Endothelial cell of umbilical vein (primary cell): ENCODE results near the gene MCRIP1. TPM values are rescaled to one million over a fixed set of nuclear protein-coding genes. Genes with fewer than 3 reads are reported as not detected.

Experiments used
- BruUV-seq: library from RNA; stranded (reverse); fragments of 400-500 nt; replicated peaks from 2 replicates; lab custom pipeline; 2021; lab: Mats Ljungman, UMichigan
- CTCF ChIA-PET: fragments of 300-600, 350-600 bp; sonication (Branson Sonifier 250); formaldehyde crosslinking; loops from one replicate; lab custom pipeline; 2021; ENCODE audit warnings: antibody characterized with exemption, inconsistent platforms; lab: Charles Lee
- POLR2A ChIA-PET: fragments of 300-600, 350-600 bp; sonication (Branson Sonifier 250); formaldehyde crosslinking; loops from one replicate; lab custom pipeline; 2021; ENCODE audit warnings: antibody characterized with exemption, inconsistent platforms; lab: Charles Lee
- DNase-seq: peaks from one replicate; pipeline ENCODE4 v3.0.0-alpha.2; 2011; ENCODE audit warnings: low read depth, low spot score
- FAIRE-seq: peaks from 2 replicates; lab custom pipeline; 2011; peaks lifted over from hg19 to GRCh38; lab: Jason Lieb, UNC
- H2AFZ ChIP-seq: 2 replicates; pipeline ENCODE4 v1.6.0; 2012; ENCODE audit warnings: low read depth, low read length, control low read depth, inconsistent platforms
- H3K27ac ChIP-seq: 2 replicates; pipeline ENCODE4 v1.5.1; 2011; ENCODE audit warnings: low read depth, mild to moderate bottlenecking, control low read depth, low read length, moderate library complexity; ENCODE audit not compliant: insufficient read depth
- H3K27me3 ChIP-seq, 2 experiments: 2 replicates each; pipeline versions ENCODE4 v1.6.0 to v1.6.1; 2011; ENCODE audit warnings: low read length in 2 of 2, mixed read lengths in 1 of 2; ENCODE audit not compliant: control insufficient read depth in 2 of 2, insufficient read depth in 2 of 2
- H3K36me3 ChIP-seq, 2 experiments: 2 replicates in 1 of 2; 3 replicates in 1 of 2; pipeline ENCODE4 v1.5.1; 2011; ENCODE audit warnings: low read length in 2 of 2, mild to moderate bottlenecking in 1 of 2, moderate library complexity in 1 of 2; ENCODE audit not compliant: control insufficient read depth in 2 of 2, insufficient read depth in 2 of 2; ENCODE audit errors: extremely low read depth in 1 of 2
- H3K4me1 ChIP-seq: 3 replicates; pipeline ENCODE4 v1.5.1; 2011; ENCODE audit warnings: mild to moderate bottlenecking, low read length; ENCODE audit not compliant: control insufficient read depth, insufficient read depth; ENCODE audit errors: extremely low read depth
- H3K4me2 ChIP-seq: 2 replicates; pipeline ENCODE4 v1.6.1; 2011; ENCODE audit warnings: low read length, control low read depth, mixed read lengths; ENCODE audit not compliant: insufficient read depth
- H3K4me3 ChIP-seq, 3 experiments: fragments of 200-600 bp in 1 of 3; sonication (generic), shearing (Covaris generic) in 1 of 3; replicated peaks in 1 of 3; 2 replicates each; pipeline ENCODE4 v1.5.1; 2011 to 2016; ENCODE audit warnings: control low read depth in 3 of 3, low read length in 3 of 3, mild to moderate bottlenecking in 2 of 3, inconsistent platforms in 1 of 3, low read depth in 1 of 3, moderate library complexity in 1 of 3; ENCODE audit not compliant: insufficient read depth in 1 of 3
- H3K79me2 ChIP-seq: 2 replicates; pipeline ENCODE4 v1.6.0; 2012; ENCODE audit warnings: low read length, inconsistent platforms; ENCODE audit not compliant: control insufficient read depth, insufficient read depth
- H3K9ac ChIP-seq: replicated peaks from 2 replicates; pipeline ENCODE3; 2011; ENCODE audit warnings: low read length, control low read depth; ENCODE audit not compliant: insufficient read depth; ENCODE audit errors: extremely low read depth
- H3K9me1 ChIP-seq: replicated peaks from 3 replicates; pipeline ENCODE4 v1.6.0; 2011; ENCODE audit warnings: mild to moderate bottlenecking, low read length; ENCODE audit not compliant: control insufficient read depth, insufficient read depth; ENCODE audit errors: extremely low read depth
- H3K9me3 ChIP-seq: replicated peaks from 2 replicates; pipeline ENCODE4 v1.5.1; 2012; ENCODE audit warnings: low read length, inconsistent platforms; ENCODE audit not compliant: control insufficient read depth, insufficient read depth
- H4K20me1 ChIP-seq: replicated peaks from 2 replicates; pipeline ENCODE3; 2011; ENCODE audit warnings: mild to moderate bottlenecking, low read length; ENCODE audit not compliant: control insufficient read depth, insufficient read depth; ENCODE audit errors: extremely low read depth
- CTCF ChIP-seq, 2 donors: IDR thresholded peaks; 1 replicate in 1 of 2; 2 replicates in 1 of 2; pipeline ENCODE4 v1.5.1; 2011; ENCODE audit warnings: low read length in 2 of 2, mild to moderate bottlenecking in 2 of 2, moderate library complexity in 2 of 2, control low read depth in 1 of 2, inconsistent platforms in 1 of 2, low read depth in 1 of 2; ENCODE audit not compliant: insufficient read depth in 1 of 2; ENCODE audit errors: extremely low read depth in 1 of 2
- EZH2 ChIP-seq: IDR thresholded peaks from 2 replicates; pipeline ENCODE4 v1.6.1; 2012; ENCODE audit warnings: borderline replicate concordance, low read depth, mild to moderate bottlenecking, moderate library complexity, low read length, inconsistent platforms; ENCODE audit not compliant: severe bottlenecking
- FOS ChIP-seq: IDR thresholded peaks from 2 replicates; pipeline ENCODE4 v1.6.1; 2011; ENCODE audit warnings: mild to moderate bottlenecking, low read length, moderate library complexity, borderline replicate concordance; ENCODE audit not compliant: insufficient read depth
- GATA2 ChIP-seq: IDR thresholded peaks from 2 replicates; pipeline ENCODE4 v1.7.0; 2011; ENCODE audit warnings: low read depth, mild to moderate bottlenecking, moderate library complexity, mixed read lengths, low read length; ENCODE audit not compliant: insufficient read length, insufficient read depth
- JUN ChIP-seq: IDR thresholded peaks from 2 replicates; pipeline ENCODE4 v1.6.1; 2011; ENCODE audit warnings: borderline replicate concordance, low read depth; ENCODE audit not compliant: insufficient read length, insufficient read depth
- MAX ChIP-seq: IDR thresholded peaks from 2 replicates; pipeline ENCODE4 v1.6.1; 2011; ENCODE audit not compliant: insufficient read depth, insufficient read length
- MYC ChIP-seq: IDR thresholded peaks from one replicate; pipeline ENCODE4 v1.6.1; 2011; ENCODE audit warnings: mild to moderate bottlenecking, low read depth, low read length
- POLR2A ChIP-seq: IDR thresholded peaks from 2 replicates; pipeline ENCODE4 v1.6.1; 2012; ENCODE audit warnings: low read depth, mild to moderate bottlenecking, control low read depth, low read length
- POLR2AphosphoS5 ChIP-seq: IDR thresholded peaks from 2 replicates; pipeline ENCODE4 v1.6.1; 2012; ENCODE audit warnings: low read depth, mild to moderate bottlenecking, control low read depth, low read length, moderate library complexity; ENCODE audit not compliant: insufficient read depth
- dilution Hi-C: fragments of 300-500 bp; cut with MboI; formaldehyde crosslinking; loops from one replicate; pipeline ENCODE4 v1.15.0; 2019; ENCODE audit warnings: low sequenced_read_pairs; ENCODE audit not compliant: extremely low pct_ligation_motif_present
- intact Hi-C: fragments of 100-400 bp; cut with micrococcal nuclease; formaldehyde crosslinking; loops from one replicate; pipeline ENCODE4 v1.10.0; 2022
- polyA plus RNA-seq, 4 experiments: library from polyadenylated mRNA; depleted of rRNA in 3 of 4; stranded (reverse) in 3 of 4; unstranded in 1 of 4; fragments of >200 nt; gene quantifications; 2 replicates each; pipeline versions ENCODE4 v1.2.1 to v1.2.3, GENCODE V29; 2011 to 2012; ENCODE audit warnings: missing spikeins in 1 of 4
- total RNA-seq: library from RNA; stranded (reverse); gene quantifications from 2 replicates; pipeline ENCODE4 v1.2.3, GENCODE V29; 2021

Gene MCRIP1
- total and polyA plus RNA-seq, 2 donors (not counting 3 experiments of a cell fraction or from before 2014, with no cell fraction given) = 121 to 205 TPM

- no TSS peak for BruUV-seq
- intact Hi-C loops (loop anchor here (2.0 kb wide), 2 partner anchors 20 to 40 kb away; partner anchors contain the start of genes ALYREF, ANAPC11 and PCYT2), dilution Hi-C loops (no loop called here)
- peak within 1 kb of the TSS; percentile 77 for H3K27ac ChIP-seq
- CTCF ChIA-PET = interaction anchor here (1.2 to 3.0 kb wide), 4 partner anchors 16 to 151 kb away, joined by 3 to 16 read pairs (median 6); partner anchors contain the start of genes ALYREF, ANAPC11, CENPX and LRRC45
- H3K9me3 ChIP-seq = no peaks in the 10 kb centered on the region
- DNase-seq (no peak), FAIRE-seq (no peak)
- H3K4me2 ChIP-seq = peak within 1 kb of the TSS; percentile 79
- TF ChIP-seq POLR2A (peak; percentile 75), MAX (no peak)
- H3K27me3 ChIP-seq = no peaks in the 10 kb centered on the region
- POLR2A ChIA-PET = no interaction called here
- peak within 1 kb of the TSS; percentile 89 for H3K9ac ChIP-seq
- peaks cover 6 to 17% of the 10 kb centered on the region in 2 experiments for H3K36me3 ChIP-seq
- H3K4me3 ChIP-seq = peak within 1 kb of the TSS; percentile 66 to 85 (median 77)
- H3K9me1 ChIP-seq = no peaks in the 10 kb centered on the region
- H3K4me1 ChIP-seq = peaks cover 17% of the 10 kb centered on the region
- peak within 1 kb of the TSS; percentile 10 for H2AFZ ChIP-seq
- H4K20me1 ChIP-seq = no peaks in the 10 kb centered on the region
- peaks cover 25% of the 10 kb centered on the region for H3K79me2 ChIP-seq
Observed at GRCh38 chr17:81870981-81871386, 37.9 kb upstream of the MCRIP1 start, which contains the start of gene ARHGDIA. Gene ARHGDIA, minus strand, starts transcription at chr17:81871337. Its CDS starts 1,407 bp downstream, at chr17:81869930.

- Histone ChIP-seq H3K4me2 (peak overlapping the region; percentile 79), H3K4me3 (peak overlapping the region; percentile 66 to 85 (median 77)), H3K9me3 (no peaks in the 10 kb centered on the region), H3K79me2 (peaks cover 25% of the 10 kb centered on the region), H2AFZ (no peak overlapping the region), H3K27ac (peak overlapping the region; percentile 66), H3K27me3 (no peaks in the 10 kb centered on the region), H3K4me1 (peaks cover 17% of the 10 kb centered on the region), H4K20me1 (no peaks in the 10 kb centered on the region), H3K9ac (peak overlapping the region; percentile 89), H3K36me3 (peaks cover 6 to 17% of the 10 kb centered on the region in 2 experiments), H3K9me1 (no peaks in the 10 kb centered on the region)
- DNase-seq (peak; percentile 48), FAIRE-seq (peak; percentile 66)
- ChIA-PET CTCF (interaction anchor here (1.0 to 3.0 kb wide), 9 partner anchors 16 to 152 kb away, joined by 3 to 16 read pairs (median 4); partner anchors contain the start of genes ALYREF, ANAPC11, CENPX and LRRC45), POLR2A (interaction anchor here (0.5 kb wide), 2 partner anchors 10 to 384 kb away, joined by 3 to 5 read pairs; no protein-coding TSS in a partner anchor)
- intact Hi-C loops = loop anchor here (2.0 kb wide), 2 partner anchors 20 to 40 kb away; partner anchors contain the start of genes ALYREF, ANAPC11 and PCYT2
- TF ChIP-seq MYC (no peak), POLR2AphosphoS5 (no peak), EZH2 (no peak), FOS (no peak), MAX (no peak), CTCF (IDR thresholded peaks at IDR 0.05; ENCODE audit: extremely low read depth in 1 of 2, insufficient read depth in 1 of 2, low read depth in 1 of 2, low read length in 2 of 2) (no peak), JUN (no peak), GATA2 (no peak)
- dilution Hi-C loops = no loop called here
- BruUV-seq = no TSS peak
Observed at GRCh38 chr17:81870131-81870980, 37.3 kb upstream of the MCRIP1 start.
